HL-60/S4 (cell line): ENCODE results near the gene VPS13C.

Experiments used
- in situ Hi-C: fragments of 300-500 bp; cut with MboI; formaldehyde crosslinking; loops from 2 replicates; pipeline ENCODE4 v1.14.3; 2022; ENCODE audit warnings: low sequenced_read_pairs

VPS13C gene

GRCh38 chr15:61828860-61829513 is 231.3 kb downstream of the VPS13C start:
- in situ Hi-C loops: loop anchor here (25.0 kb wide), 2 partner anchors 667 to 1242 kb away; no protein-coding TSS in a partner anchor

- in situ Hi-C loops: loop anchor here (25.0 kb wide), 2 partner anchors 666 to 1241 kb away; no protein-coding TSS in a partner anchor
These were observed 232.2 kb downstream of the VPS13C start for GRCh38 chr15:61828008-61828407.

GRCh38 chr15:61827131-61827530 is 233.1 kb downstream of the VPS13C start:
- in situ Hi-C loops: loop anchor here (25.0 kb wide), 2 partner anchors 665 to 1240 kb away; no protein-coding TSS in a partner anchor

- in situ Hi-C loops: no loop called here
These were observed 236.0 kb downstream of the VPS13C start for GRCh38 chr15:61824291-61824690.

- in situ Hi-C loops: no loop called here
These were observed 237.7 kb downstream of the VPS13C start for GRCh38 chr15:61822511-61822910.

DNA sequence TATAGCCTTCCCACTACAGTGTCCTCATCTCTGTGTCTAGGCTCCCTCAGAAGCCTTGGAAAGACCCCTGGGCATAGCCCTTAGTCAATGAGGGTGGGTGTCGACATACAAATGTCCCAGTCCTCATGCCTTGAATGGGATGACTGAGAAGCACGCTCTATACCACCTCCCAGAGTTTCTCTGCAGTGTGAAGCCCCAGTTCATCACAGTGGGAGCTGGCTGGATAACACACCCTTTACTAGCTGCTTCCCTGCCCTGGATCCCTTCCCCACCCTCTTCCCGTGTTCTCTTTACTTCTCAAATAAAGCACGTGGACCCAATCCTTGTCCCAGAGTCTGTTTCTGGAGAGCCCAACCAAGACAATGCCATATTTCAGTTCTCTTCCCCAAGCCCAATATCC is 239.3 kb downstream of the VPS13C start:
- in situ Hi-C loops: no loop called here

- in situ Hi-C loops: no loop called here
These were observed 240.0 kb downstream of the VPS13C start for GRCh38 chr15:61820212-61820611.

- in situ Hi-C loops: no loop called here
These were observed 240.9 kb downstream of the VPS13C start for GRCh38 chr15:61819386-61819785.

DNA sequence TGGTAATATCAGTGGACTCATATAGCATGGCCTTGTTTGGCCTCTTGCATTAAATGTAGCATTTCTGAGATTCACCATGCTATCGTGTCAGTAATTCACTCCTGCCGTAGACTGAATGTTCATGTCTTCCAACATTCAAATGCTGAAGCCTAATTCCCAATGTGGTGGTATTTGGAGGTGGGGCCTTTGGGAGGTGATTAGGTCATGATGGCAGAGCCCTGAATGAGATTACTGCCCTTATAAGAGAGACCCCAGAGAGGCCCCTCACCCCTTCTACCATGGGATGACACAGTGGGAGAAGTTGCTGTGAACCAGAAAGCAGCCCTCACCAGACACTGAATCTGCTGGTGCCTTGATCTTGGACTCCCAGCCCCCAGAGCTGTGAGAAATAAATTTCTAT is 241.4 kb downstream of the VPS13C start:
- in situ Hi-C loops: no loop called here

- in situ Hi-C loops: no loop called here
These were observed 243.4 kb downstream of the VPS13C start for GRCh38 chr15:61816856-61817255.

- in situ Hi-C loops: no loop called here
These were observed 244.7 kb downstream of the VPS13C start for GRCh38 chr15:61815356-61816083.

- in situ Hi-C loops: no loop called here
These were observed 247.8 kb downstream of the VPS13C start for GRCh38 chr15:61812476-61812875.

DNA sequence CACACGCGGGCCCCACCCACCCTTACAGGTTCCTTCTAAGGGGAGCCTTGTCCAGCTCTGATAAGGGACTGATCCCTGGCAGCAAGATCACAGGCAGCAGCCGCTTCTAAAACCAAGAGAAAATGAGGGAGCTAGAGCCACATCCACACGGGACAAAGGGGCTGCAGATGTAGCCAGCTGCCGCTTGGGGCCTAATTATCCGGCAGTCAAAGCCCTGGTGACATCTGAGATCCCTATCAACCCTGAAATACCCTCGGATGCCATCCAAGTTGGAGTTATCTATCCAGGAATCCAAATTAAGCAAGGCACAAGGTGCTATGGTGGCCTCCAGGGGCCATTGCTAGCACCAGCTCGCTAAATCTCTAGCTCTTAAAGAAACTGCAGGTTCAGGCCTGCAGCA is 248.3 kb downstream of the VPS13C start:
- in situ Hi-C loops: no loop called here

DNA sequence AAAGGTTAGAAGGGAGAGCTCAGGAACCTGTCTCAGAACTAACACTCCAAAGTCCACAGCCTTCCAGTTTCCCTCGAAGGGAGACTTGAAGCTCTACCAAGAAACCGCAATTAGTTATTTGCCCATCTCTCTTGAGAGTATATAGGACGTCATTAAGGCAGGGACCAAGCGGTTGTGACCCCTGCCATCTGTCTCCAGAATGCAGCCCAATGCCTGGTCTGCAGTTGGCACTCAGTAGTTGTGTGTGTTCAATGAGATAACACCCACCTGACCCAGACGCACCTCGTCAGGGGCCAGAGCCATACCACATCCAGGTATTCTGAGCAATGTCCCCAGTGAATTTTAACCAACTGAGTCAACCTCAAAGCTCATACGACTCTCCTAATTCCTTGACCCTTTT is 251.0 kb downstream of the VPS13C start:
- in situ Hi-C loops: no loop called here

DNA sequence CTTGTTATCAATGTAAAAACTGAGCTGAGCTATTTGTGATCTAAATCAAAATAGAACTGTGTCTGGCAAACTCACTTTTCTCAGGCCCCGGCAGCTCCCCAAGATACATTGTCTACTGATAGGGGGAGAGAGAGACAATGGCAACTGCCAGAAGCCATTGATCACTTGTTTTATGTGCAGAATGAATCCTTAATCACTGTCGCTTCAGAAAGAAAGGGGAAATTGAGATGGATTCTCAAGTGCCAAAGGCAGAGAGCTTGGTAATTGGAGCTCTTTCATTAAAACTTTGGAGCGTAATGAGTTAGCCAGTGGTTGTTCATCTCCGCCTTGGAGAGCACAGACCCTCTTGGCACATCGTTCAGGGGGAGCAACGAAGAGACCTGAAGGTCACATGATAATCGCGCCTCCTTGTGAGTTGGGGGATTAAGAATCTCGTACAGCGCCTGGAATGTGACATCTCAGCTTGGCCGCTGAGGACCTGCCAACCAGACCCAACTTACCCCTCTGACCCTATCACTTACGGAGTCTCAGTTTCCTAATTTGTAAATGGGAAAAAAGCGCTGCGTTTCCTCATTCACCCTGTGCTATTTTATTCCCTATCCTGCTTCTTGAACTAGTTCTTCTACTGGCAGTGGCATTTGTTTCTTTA is 252.8 kb downstream of the VPS13C start:
- in situ Hi-C loops: no loop called here
